Left ventricle myocardium superior (tissue), 1 donor: Measurements from ENCODE around the gene ARL6IP1. TPM values are rescaled to one million over a fixed set of nuclear protein-coding genes. Genes with fewer than 3 reads are reported as not detected.
A peak's percentile ranks its signal among the peaks of the same experiment; 100 is the strongest.

Experiments used
- ATAC-seq: fragments of 200-7000 bp; cut with Tn5 transposase; one replicate; pipeline ENCODE4 v1.9.1; 2020; ENCODE audit warnings: mild to moderate bottlenecking, moderate library complexity
- DNase-seq: peaks from one replicate; pipeline ENCODE4 v3.0.0-alpha.2; 2020
- intact Hi-C: fragments of 100-400 bp; cut with micrococcal nuclease; formaldehyde crosslinking; loops from one replicate; pipeline ENCODE4 v1.11.0; 2022
- long read RNA-seq: library from polyadenylated mRNA; unstranded; transcript quantifications from one replicate; pipeline ENCODE4 v2.0.0, GENCODE V29; 2021
- total RNA-seq: library from RNA; stranded (reverse); fragmentation: NEBNext Ultra II Directional; extraction: Animal tissue kit (Norgen Biotek cat#: 25700); gene quantifications from one replicate; pipeline ENCODE4 v1.2.1, GENCODE V29; 2021
- donor health status: DM: no; HTN: yes; CAD: no; lungs with severe emphysema.

The ARL6IP1 gene
- 25.9 TPM for total RNA-seq
- long read RNA-seq, transcript ARL6IP1-201 (6 exons, 2,409 nt) = major isoform, 62 of 66 reads
- long read RNA-seq, partial matches to known transcripts = 4 of 66 reads
- long read RNA-seq, other reads (novel, unspliced or antisense) = 0 of 66 reads

DNA sequence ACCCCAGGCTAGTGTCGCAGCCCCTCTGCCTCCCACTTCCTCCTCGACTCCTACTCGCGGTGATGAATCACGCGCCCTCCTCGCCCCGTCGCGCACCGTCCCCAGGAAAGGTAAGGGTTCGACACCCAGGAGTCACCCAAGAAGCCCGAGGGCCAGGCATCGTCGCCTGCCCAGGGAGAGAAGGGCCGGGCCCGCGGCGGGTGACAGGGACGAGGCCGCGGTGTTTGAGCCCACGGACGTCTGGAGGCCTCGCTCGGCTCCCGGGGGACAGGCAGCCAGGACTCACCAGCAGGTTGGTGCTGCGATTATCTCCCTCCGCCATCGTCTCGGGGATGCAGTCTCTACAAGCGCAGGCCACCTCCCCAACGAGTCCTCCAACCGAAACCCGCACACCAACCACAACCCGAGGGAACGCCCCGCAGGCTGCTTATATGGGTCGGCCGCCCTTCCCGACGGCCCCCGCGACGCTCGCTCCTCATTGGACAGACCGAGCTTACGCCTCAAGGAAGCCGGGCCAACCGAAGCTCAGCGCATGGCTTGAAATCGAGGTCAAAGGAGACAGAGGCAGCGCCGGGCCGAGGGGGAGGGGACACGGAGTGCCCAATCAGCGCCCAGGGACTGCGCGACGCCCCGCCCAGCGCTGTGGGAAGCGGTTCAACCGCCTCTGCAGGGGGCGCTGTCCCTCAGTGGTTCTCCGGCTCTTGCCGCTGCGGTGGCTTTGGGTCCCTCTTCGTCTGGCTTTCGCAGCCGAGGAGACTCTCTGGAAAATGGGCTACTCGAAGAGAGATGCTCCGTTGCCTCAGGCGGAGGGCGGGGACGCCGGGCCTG is at the start of gene ARL6IP1:
Gene ARL6IP1, minus strand, starts transcription at position 405 of the 828 bp plus-strand sequence. Its CDS starts 83 bp downstream, at position 322.
- ATAC-seq (peak; percentile 98), DNase-seq (peak; percentile 99)
- intact Hi-C loops = no loop called here

DNA sequence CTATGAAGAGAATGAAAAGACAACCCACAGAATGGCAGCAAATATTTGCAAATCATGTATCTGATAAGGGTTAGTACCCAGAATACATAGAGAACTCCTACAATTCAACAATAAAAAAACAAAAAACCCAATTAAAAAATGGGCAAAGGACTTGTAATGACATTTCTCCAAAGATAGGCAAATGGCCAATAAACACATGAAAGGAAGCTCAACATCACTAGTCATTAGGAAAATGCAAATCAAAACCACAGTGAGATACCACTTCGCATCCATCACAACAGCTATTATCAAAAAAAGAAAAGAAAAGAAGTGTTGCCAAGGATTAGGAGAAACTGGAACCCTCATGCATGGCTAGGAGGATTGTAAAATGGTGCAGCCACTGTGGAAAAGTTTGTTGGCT is 45.1 kb upstream of the ARL6IP1 start:
- intact Hi-C loops = no loop called here
- ATAC-seq = no peak
- no peak for DNase-seq

DNA sequence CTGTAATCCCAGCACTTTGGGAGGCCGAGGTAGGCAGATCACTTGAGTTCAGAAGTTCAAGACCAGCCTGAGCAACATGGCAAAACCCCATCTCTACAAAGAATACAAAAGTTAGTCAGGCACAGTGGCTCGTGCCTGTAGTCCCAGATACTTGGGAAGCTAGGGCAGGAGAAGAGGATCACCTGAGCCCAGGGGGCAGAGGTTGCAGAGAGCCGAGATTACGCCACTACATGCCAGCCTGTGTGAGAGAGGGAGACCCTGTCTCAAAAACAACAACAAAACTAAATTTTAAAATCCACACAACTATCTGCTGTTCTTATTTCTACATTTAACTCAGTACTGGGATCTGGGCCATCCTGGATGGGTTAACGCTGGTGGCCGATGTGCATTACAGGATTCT is 41.2 kb upstream of the ARL6IP1 start:
- DNase-seq (no peak), ATAC-seq (no peak)
- intact Hi-C loops = no loop called here

DNA sequence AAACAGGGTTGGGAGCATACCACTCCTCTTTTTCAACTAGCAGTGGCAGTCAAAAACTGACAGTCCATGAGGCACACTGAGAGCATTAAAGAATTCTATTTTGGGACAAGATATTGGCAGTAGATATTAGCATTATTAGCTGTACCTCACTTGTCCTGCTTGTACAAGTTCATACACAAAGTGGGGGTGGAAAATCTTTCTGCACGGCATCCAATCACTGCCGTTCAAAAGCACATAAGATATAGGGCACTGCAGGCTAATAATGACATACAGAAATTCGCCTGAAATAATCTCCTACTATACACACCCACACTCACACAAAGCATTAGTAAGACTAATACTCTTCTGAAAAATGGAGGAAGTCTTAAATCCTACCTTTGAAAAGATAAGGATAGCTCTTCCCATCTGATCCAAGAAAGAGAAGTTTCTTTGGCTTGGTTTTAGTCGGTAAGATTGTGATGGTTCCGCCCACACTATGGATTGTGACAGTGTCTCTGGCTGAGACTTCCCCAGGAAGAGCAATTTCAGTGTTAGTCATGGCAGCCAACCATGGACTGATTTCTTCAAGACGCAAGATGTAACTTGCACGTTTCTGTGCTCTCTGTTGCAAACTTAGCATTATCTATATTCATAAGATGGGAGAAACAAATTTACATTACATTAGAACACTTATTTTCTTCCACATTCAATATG is 40.6 kb upstream of the ARL6IP1 start:
- no peak for ATAC-seq
- no peak for DNase-seq
- intact Hi-C loops = no loop called here

- DNase-seq = no peak
- intact Hi-C loops = no loop called here
- no peak for ATAC-seq
Measured at GRCh38 chr16:18839555-18839954, 38.2 kb upstream of the ARL6IP1 start.

DNA sequence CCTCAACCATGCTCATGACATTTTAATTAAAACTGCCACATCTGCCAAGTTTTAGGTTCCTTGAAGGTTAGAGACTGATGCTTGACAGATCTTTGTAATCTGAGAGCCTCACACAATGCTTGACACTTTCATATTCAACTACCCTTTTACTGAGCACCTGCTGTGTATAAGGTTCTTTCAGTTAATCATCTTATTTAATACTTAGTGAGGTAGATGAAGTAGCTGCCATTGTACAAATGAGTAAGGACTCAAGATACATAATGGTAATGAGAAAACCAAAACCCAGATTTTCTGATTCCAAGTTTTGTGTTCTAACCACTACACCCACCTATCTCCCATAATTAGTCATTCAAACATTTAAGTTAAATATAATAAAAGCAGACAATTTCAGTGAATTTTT is 35.4 kb upstream of the ARL6IP1 start:
- DNase-seq (no peak), ATAC-seq (no peak)
- intact Hi-C loops = no loop called here

DNA sequence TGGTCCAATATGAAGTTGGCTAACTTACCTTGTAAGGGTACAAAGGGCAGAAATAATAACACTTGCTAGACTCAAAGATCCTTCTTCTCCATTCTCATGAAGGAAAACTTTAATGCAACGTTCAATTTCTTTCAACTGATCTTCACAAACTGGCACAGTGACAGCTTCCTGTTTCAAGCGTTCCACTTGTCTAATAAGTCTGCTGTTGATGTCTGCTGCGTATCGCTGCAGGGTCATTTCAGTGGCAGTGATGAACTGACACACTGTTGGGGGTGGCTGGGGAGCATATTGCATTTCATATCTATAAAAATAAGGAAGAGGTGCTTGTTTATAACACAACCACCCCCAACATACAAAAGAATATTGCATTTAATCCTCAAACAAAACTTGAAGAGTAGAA is 33.5 kb upstream of the ARL6IP1 start:
- DNase-seq (no peak), ATAC-seq (no peak)
- intact Hi-C loops = no loop called here

DNA sequence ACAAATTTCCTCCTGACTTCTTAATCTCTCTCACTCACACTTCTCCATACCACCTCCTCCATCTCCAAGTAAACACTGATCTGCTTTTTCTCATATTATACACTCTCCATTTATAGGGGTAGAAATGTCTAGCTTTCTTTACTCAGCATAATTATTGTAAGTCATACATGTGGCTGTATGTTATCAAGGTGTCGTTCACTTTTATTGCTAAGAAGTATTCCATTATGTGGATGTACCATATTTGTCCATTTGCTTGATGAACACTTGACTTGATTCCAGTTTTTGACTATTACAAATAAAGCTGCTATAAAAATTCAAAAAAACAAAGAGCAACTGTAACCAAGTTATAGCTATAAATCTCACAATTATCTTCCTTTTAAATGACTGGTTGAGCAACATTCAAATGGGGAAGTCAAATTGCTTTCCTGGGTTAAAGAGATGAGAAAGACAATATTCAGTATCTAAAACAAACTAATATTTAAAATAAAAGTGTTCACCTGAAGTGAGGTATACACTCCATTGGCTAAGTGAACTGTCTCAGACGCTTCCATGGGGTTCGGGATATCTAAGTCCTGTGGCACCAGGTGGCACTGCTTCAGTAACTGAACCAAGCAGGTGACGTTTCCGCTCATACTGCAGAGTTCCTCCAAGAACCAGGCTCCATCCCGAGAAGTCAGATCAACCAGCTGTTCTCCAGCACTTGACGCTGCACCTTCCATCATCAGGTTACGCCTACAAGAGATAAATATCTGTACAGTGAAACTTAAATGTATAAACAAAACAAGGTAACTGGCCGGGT is 32.6 kb upstream of the ARL6IP1 start:
- ATAC-seq = no peak
- intact Hi-C loops = no loop called here

DNA sequence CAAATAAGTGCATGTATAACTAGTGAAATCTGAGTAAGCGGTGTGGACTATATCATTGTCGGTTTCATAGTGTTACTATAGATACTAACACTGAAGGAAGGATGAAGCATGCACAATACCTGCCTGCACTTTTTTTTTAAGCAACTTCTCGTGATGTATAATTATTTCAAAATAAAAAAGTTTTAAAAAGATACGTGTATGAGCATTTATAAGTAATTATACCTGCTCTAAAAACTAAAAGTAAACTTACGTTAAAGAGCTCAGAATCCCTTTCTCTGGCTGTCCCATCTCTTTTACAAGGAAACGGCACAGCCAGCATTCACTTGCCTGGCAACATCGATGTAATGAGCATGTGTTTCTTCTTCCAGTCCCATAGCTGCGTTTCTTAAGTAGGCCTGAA is 31.3 kb upstream of the ARL6IP1 start:
- ATAC-seq = no peak
- intact Hi-C loops = no loop called here
- DNase-seq = no peak

More for the DNA sequence above, 32.6 kb upstream of the ARL6IP1 start:
- DNase-seq = no peak

- DNase-seq (no peak), ATAC-seq (no peak)
- intact Hi-C loops = no loop called here
Measured at GRCh38 chr16:18832006-18832405, 30.7 kb upstream of the ARL6IP1 start.

GRCh38 chr16:18829251-18829650 is 27.9 kb upstream of the ARL6IP1 start:
- intact Hi-C loops = no loop called here
- ATAC-seq = no peak
- DNase-seq = no peak

DNA sequence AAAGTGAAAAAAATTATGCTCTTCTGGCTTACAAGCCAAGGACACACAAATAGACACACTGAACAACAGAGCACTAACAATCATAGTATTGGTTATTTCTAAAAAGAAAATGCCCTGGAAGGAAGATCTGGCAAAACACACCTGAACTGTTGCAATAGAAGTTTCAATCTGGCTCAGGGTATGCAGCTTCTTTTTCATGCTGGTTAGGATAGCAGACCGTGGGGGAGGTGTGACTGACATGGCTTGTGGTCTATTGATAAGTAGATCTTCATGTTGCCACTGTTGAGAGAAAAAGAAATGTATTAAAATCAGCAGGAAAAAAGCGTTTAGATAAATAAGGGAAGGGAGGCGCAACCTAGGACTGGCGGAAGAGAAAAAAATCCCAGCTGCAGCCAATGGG is 26.5 kb upstream of the ARL6IP1 start:
- ATAC-seq (no peak), DNase-seq (no peak)
- intact Hi-C loops = no loop called here

GRCh38 chr16:18816286-18816685 is 14.9 kb upstream of the ARL6IP1 start:
- intact Hi-C loops = no loop called here

GRCh38 chr16:18811925-18812324 is 10.6 kb upstream of the ARL6IP1 start:
- no peak for ATAC-seq
- intact Hi-C loops = no loop called here

More at GRCh38 chr16:18816286-18816685, 14.9 kb upstream of the ARL6IP1 start:
- DNase-seq (no peak), ATAC-seq (no peak)

DNA sequence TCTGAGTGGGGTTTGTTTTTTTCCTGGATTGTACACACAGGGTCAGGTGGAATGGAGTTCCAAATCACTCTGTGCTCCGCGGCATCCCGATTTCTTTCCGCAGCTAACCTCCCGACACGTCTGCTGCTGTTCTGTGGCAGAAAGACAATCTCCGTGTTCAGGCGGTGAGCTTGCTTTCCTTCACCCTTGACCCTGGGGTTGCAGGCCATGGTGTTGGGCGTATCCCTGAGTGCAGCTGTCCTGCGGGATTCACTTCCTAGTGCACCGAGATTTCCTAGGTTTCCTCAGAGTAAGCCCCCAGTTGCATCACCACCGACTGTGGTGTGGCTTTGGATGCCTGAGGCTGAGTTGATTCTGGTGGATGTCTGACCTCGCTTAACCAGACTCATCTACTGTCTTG is 7.8 kb upstream of the ARL6IP1 start:
- DNase-seq = no peak
- intact Hi-C loops = no loop called here
- no peak for ATAC-seq

More at GRCh38 chr16:18811925-18812324, 10.6 kb upstream of the ARL6IP1 start:
- DNase-seq = no peak

- DNase-seq = no peak
- intact Hi-C loops = no loop called here
- ATAC-seq = no peak
Measured at GRCh38 chr16:18805257-18805773, 4.0 kb upstream of the ARL6IP1 start.

DNA sequence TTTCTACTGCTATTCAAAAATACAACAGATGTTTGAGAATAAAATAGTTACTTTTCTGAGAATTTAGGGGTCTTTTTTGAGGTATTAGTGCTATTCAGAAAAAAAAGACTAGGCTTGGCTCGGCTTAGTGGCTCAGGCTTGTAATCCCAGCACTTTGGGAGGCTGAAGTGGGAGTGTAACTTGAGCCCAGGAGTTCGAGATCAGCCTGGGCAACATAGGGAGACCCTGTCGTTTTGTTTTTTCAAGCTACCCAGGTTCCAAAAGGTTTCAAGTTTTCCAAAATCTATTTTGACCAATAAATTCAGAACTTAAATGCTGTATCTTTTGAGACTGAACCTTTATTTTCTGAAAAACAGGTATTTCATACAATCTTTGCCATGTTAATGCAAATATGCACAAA is 3.2 kb upstream of the ARL6IP1 start:
- intact Hi-C loops = no loop called here
- no peak for ATAC-seq
- DNase-seq = no peak

DNA sequence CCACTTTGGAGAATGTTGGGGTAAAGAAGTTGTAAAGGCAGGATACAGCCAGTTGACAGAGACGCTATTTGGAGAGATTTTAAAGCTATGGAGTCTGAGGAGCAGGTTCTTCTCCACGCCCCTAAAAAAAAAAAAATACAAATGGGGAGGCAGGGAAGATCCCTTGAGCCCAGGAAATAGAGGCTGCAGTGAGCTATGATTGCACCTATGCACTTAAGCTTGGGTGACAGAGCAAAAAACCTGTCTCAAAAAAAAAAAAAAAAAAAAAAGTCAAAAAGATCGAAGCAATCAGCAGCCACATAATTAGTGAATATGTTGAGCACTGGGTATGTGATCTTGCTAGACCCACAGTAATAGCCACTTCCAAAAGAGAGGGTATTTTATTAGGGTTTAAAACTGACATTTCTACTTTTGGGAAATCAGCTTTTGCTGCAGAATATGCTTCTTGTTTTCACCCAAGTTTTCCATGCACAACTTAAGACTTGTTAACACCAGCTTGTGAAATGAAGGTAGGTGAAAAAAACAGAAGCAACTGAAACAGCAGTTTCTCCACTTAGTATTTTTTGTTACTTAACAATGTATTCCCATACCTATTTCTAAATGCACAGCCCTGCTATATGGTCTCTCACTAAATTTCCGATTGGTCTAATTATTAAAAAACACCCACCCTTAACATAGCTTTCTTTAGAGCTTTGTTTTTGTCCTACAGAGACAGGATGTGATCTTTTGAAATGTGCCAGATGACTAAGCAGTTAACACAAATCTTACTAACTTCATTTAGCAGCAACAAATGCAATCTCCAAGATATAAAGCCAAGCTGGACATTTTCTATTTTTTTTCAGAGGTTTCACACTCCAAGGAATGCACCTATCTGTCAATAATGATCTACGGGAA is 2.5 kb upstream of the ARL6IP1 start:
- DNase-seq (no peak), ATAC-seq (no peak)
- intact Hi-C loops = no loop called here
